LNCaP clone FGC (cell line): ENCODE data around the gene CD302.
"Not testable (repeated sequence)": the region's sequence is repeated elsewhere in the genome, so short reads cannot be mapped to it uniquely, and the experiment has no call there.

Source experiments
- DNase-seq: peaks from one replicate; pipeline ENCODE4 v3.0.0-alpha.2; 2011; ENCODE audit warnings: low read depth
- H3K4me3 ChIP-seq: 2 replicates; pipeline ENCODE4 v1.5.1; 2011; ENCODE audit warnings: mild to moderate bottlenecking, low read depth, low read length, control low read depth
- CTCF ChIP-seq: IDR thresholded peaks from 2 replicates; pipeline ENCODE4 v1.5.1; 2012; ENCODE audit warnings: mild to moderate bottlenecking; ENCODE audit not compliant: control insufficient read depth, insufficient read depth; ENCODE audit errors: extremely low read depth

The CD302 gene

GRCh38 chr2:159728629-159729028 lies 69.4 kb downstream of the CD302 start:
- no peak overlapping the region for H3K4me3 ChIP-seq
- no peak for DNase-seq
- TF ChIP-seq CTCF: no peak

GRCh38 chr2:159725713-159726112 lies 72.3 kb downstream of the CD302 start:
- no peak for DNase-seq
- no peak for TF ChIP-seq CTCF
- H3K4me3 ChIP-seq: no peak overlapping the region

GRCh38 chr2:159724795-159725572 lies 73.0 kb downstream of the CD302 start:
- not testable (repeated sequence) for H3K4me3 ChIP-seq, DNase-seq

- no peak overlapping the region for H3K4me3 ChIP-seq
- DNase-seq: no peak
- no peak for TF ChIP-seq CTCF
These were observed 75.4 kb downstream of the CD302 start for GRCh38 chr2:159722580-159722979.

GRCh38 chr2:159720676-159721075 lies 77.3 kb downstream of the CD302 start:
- TF ChIP-seq CTCF: no peak
- no peak for DNase-seq
- no peak overlapping the region for H3K4me3 ChIP-seq
